HG02571 (cell line): Measurements from ENCODE around the gene VAX1.

ENCODE experiments used
- ATAC-seq: cut with Tn5 transposase; IDR thresholded peaks from one replicate; pipeline ENCODE4 v1.9.1; 2021; ENCODE audit warnings: mild to moderate bottlenecking, moderate library complexity; ENCODE audit not compliant: unreplicated experiment

VAX1 gene

DNA sequence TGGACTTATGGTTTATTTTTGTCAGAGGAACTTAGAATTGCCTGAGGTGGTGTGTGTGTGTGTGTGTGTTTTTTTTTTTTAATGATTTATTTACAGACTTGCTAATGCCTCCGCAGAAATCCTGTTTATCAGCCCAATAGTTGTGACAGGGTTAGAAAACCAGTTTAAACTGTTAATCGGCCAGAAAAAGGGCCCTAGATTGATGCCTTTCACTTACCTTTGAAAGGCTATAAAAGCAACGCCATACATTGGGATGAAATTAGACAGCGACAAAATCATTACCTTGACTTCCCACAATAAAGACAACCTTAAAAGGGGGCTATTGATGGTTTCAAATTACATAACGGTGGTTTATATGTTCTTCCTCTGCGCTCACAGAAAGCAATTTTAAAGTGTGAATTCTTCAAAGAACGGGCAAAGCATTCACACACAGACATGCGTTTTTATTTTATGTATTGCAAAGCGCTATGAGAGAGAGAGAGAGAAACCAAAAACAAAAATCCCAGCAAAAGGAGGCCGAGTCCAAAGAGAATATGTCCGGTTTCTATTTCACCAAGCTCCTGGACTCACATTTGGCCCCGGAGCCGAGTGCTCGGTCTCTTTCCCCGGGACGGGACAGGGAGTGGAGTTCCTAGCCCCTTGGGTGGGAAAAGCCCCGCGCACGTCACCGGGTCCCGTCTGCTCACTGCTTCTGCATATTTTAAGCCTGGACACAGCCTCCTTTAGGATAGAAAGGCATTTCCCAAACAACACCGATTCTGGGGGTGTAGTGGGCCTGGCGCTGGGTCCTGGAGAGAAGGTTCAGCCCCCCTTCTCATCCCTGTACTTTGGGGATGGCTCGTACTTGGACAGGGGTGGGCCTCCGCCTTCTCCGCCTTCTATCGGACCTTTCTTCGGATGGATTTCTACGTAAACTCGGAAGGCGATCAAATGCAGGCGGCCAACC, 26.8 kb upstream of the VAX1 start:
- ATAC-seq: no peak

- no peak for ATAC-seq
These were observed 26.0 kb upstream of the VAX1 start for GRCh38 chr10:117163954-117164548.

- ATAC-seq: no peak
These were observed 25.2 kb upstream of the VAX1 start for GRCh38 chr10:117163061-117163953.

- no peak for ATAC-seq
These were observed 24.3 kb upstream of the VAX1 start for GRCh38 chr10:117162093-117163060.

- no peak for ATAC-seq
These were observed 23.4 kb upstream of the VAX1 start for GRCh38 chr10:117161386-117162033.

GRCh38 chr10:117160567-117160966, 22.5 kb upstream of the VAX1 start:
- no peak for ATAC-seq

- ATAC-seq: no peak
These were observed 21.3 kb upstream of the VAX1 start for GRCh38 chr10:117159390-117159789.

DNA sequence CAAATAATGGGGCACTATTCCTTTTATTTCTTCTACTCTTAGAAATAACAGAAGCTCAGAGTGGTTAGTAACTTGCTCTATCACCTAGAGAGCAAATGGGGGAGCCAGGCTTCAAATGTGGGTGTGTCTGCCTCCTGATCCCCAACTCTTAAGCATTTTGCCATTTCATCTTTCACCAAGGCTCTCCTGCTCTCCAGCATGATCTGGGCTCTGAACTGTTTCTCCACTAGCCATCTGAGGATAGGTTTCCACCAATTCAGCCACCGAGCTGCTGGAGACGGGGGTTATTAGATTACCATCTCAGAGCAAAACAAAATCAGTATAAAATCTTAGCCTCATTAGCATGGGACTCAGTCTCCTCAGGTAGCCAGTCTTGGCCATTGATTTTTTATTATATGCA, 20.2 kb upstream of the VAX1 start:
- no peak for ATAC-seq

- no peak for ATAC-seq
These were observed 14.6 kb upstream of the VAX1 start for GRCh38 chr10:117152668-117153067.

- no peak for ATAC-seq
These were observed 10.2 kb upstream of the VAX1 start for GRCh38 chr10:117148284-117148683.

DNA sequence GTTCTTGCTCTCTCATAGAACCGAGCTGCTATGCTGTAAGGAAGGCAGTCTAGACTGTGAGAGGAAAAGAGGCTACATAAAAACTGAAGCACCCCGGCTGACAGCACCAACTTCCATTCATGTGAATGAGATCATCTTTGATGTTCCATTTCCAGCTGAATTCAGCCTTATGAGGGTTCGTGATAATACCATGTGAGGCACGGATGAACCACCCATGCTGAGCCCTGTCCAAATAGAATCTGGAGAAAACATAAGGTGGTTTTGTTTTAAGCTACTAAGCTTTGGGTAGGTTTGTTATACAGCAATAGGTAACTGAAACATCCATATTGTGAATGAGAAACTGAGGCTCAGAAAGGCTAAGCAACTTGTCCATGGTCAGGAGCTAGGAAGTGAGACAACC, 6.9 kb upstream of the VAX1 start:
- no peak for ATAC-seq

DNA sequence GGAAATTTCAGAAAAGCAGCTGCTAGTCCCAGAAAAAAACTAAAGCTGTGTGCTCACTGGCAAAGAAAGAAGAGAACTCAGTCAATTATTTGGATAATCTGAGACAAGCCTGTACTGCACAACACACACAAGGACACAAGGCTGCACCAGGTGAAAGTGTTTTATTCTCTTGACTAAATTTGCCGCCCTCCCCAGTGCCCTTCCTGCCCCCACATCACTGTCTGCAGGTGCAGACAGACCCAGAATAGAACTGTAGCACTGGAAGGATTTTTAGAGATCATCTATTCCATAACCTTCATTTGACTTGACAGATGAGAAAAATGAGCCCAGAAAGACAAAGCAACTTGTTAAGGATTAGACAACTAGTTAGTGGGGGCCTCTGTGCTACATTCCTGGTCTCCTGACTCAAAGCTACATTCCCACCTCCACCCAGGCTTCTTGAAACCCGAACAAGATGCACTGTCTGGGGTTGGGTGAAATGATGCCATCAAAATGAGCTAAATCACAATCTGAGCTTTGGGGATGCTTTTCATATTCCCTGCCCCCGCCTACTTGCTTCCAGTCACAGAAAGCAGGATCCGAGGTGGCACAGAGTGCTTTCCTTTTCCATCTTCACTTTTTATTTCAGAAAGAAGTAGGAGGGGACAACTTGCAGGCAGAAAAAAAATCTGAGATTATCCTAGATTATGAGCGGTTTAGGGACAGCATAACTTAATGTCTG, 5.2 kb upstream of the VAX1 start:
- no peak for ATAC-seq

GRCh38 chr10:117140525-117140902, 2.4 kb upstream of the VAX1 start:
- no peak for ATAC-seq

DNA sequence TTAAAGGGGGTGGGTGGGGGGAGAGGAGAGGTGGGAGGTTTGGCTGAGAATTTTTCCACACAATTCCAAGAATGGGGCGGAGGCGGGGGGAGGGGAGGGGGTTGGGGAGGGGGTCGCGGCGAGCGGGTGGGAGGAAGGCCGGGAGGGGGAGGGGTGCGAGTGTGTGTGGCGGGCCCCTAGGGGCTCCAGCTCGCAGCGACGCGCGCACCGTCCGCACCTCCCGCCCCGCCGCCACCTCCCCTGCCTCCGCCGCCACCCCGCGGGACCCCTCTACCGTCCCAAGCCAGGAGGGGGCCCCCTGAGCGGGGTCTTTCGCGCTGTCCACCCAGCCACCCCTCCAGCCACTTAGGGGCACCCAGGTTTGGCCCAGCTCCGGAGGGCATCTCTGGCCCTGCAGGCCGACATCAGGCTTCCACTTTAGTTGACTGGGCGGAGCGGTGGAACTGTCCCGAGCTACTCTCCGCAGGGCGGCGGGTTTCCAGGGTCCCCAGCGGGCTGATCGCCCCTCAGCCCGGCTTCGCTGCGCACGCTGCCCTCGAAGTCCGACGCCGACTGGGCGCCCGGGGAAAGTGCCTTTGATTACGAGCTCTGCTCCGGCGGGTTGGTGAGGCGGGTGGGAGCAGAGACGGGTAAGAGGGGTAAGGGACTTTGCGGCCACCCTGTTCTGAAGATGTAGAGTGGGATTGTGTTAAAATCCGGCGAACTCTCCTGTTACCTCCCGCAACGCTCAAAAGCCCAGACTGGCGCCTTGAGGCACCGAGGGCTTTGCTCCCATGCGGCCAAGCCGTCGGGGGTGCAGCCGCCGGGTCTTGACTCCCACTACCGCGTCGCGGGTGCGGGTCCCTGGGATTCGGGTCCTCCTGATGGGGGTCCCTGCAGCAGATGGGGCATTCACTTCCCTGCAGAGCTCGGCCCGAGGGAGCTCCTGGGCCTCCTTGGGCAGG, 1.8 kb upstream of the VAX1 start:
- ATAC-seq: no peak

GRCh38 chr10:117138838-117139580, 939 bp upstream of the VAX1 start:
- no peak for ATAC-seq

GRCh38 chr10:117137031-117137910, 799 bp downstream of the VAX1 start:
- no peak for ATAC-seq
